ENCODE results near the gene VCL. TPM values are rescaled to one million over a fixed set of nuclear protein-coding genes. Genes with fewer than 3 reads are reported as not detected.

VCL gene
- total and polyA plus RNA-seq, 9 of the 15 experiments (the other 6 are each of a cell fraction or from before 2014, with no cell fraction given) = 29.8 to 186 (median 76.4) TPM

- TF ChIP-seq TBL1XR1 (IDR thresholded peaks at IDR 0.05; ENCODE audit: low read length in 2 of 2) = peak in 1 of 2 experiments; percentile 78; a peak in 1 of 4 replicates
- no peak for TF ChIP-seq CTCFL (IDR thresholded peaks at IDR 0.05; ENCODE audit: borderline replicate concordance, insufficient read depth, low read depth, low read length, poor library complexity, severe bottlenecking)
- TF ChIP-seq CBX3 (IDR thresholded peaks at IDR 0.05; ENCODE audit: borderline replicate concordance in 1 of 2, low read length in 2 of 2) = no peak; a peak in 1 of 3 replicates
- peak; percentile 74; the same call in 1 of the 2 replicates for TF ChIP-seq KLF6 (CRISPR knock-in tag; IDR thresholded peaks at IDR 0.05; ENCODE audit: borderline replicate concordance)
- TF ChIP-seq PML (IDR thresholded peaks at IDR 0.05; ENCODE audit: low read length) = peak; percentile 84
- peak; percentile 42; the same call in 1 of the 2 replicates for TF ChIP-seq ZNF449 (CRISPR knock-in tag; IDR thresholded peaks at IDR 0.05)
- no peak for TF ChIP-seq NCOA2 (IDR thresholded peaks at IDR 0.05; ENCODE audit: partially characterized antibody in 2 of 2)
- peak; percentile 89 for TF ChIP-seq HDAC2 (IDR thresholded peaks at IDR 0.05)
- 0 out of 4 replicates have a peak, but pooled peaks of 1 of the 2 experiments have one; percentile 13 for TF ChIP-seq ZNF318 (IDR thresholded peaks at IDR 0.05; ENCODE audit: borderline replicate concordance in 1 of 2, low read depth in 1 of 2)
- TF ChIP-seq CXXC5 (CRISPR knock-in tag; IDR thresholded peaks at IDR 0.05) = peak; percentile 43
- TF ChIP-seq MECOM (CRISPR knock-in tag; IDR thresholded peaks at IDR 0.05) = no peak
- TF ChIP-seq PTRF (tag; IDR thresholded peaks at IDR 0.05) = peak; percentile 44; the same call in 1 of the 2 replicates
- peak; percentile 79; the same call in 1 of the 2 replicates for TF ChIP-seq NBN (IDR thresholded peaks at IDR 0.05; ENCODE audit: low read depth)
Measured at GRCh38 chr10:73992899-73993788, 4.8 kb upstream of the VCL start (continued).

All from K562 (cell line).